Fibroblast of skin of abdomen (primary cell): ENCODE data around the gene PPDPF. TPM values are rescaled to one million over a fixed set of nuclear protein-coding genes. Genes with fewer than 3 reads are reported as not detected.
A peak's percentile ranks its signal among the peaks of the same experiment; 100 is the strongest.
"Not testable (repeated sequence)": the region's sequence is repeated elsewhere in the genome, so short reads cannot be mapped to it uniquely, and the experiment has no call there.

Source experiments
- DNase-seq: peaks from one replicate; pipeline ENCODE4 v3.0.0-alpha.2; 2013
- polyA plus RNA-seq, 2 experiments: library from polyadenylated mRNA; unstranded; fragments of 120-200 nt; gene quantifications; one replicate each; pipeline ENCODE4 v1.2.1, GENCODE V29; 2013; ENCODE audit not compliant: insufficient read length in 2 of 2

Gene PPDPF, protein sequence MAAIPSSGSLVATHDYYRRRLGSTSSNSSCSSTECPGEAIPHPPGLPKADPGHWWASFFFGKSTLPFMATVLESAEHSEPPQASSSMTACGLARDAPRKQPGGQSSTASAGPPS
- polyA plus RNA-seq (2013, experiment 1 of 2; ENCODE audit: insufficient read length), result 473 TPM
- polyA plus RNA-seq (2013, experiment 2 of 2; ENCODE audit: insufficient read length), result 541 TPM

DNA sequence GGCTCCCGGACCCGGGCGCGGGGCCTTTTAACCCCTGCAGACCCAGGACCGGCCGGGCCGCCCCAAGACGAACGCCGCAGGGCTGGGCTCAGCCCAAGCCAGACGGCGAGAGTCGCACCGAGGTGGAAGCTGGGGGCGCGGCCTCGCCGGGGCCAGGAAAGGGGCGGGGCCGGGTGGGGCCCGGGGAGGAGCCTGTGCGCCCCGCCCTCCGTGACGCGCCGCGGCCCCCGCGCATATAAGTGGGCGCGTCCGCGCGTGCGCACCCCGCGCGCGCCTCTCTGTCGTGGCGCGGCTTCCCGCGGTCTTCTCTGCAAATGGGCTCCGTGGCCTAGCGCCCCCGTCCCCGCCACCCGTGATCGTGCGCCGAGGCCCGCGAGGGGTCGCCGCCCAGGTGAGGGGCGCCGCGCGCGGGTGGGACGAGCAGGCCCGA is at the start of gene PPDPF:
PPDPF (plus strand) TSS at position 262 of the 430 bp plus-strand sequence. CDS start 544 bp downstream, outside the sequence.
- peak; percentile 81 for DNase-seq

DNA sequence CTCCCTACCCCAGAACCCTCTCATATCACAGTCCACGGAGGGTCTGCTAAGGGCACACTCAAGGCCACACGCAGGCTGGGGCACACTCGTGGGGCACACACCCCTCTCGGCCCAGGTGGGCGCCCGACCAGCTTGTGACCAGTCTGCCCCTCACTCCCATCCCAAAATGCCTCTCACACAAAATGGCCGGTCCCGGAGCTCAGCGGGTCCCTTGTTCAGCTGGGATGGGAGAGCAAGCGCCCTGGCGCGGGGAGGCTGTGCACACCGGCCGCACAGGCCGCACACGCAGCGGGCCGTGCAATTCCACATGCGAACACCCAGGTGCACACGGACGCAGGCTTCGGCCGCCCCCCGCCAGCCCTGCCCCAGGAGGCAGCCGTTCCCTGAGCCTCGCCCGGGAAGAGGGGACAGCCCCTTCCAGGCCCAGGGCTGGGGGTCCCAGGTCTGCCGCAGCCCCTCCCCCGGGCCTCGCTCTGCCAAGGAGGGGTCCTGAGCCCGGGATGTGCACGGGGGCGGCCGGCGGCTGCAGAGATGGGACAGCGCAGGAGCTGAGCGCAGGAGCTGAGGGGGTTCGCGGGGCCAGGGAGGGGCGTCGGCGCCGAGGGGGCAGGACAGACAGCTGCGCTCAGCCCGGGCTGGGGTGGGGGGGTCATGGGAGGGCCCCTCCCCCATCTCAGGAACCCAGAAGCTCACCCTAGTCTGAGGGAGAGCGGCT is 49.4 kb upstream of the PPDPF start:
- no peak for DNase-seq

DNA sequence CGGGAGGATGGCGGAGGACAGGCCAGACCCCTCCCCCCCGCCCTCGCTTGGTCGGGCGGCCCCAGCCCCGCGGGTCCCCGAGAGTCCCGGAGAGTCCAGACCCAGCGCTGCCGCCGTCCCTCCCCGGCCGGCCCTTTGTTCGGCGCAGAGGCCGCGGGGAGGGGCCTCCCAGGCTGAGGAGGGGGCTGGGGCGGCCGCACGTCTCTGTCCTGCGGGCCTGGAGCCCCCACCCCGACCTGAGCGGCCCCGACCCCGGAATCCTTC is 48.9 kb upstream of the PPDPF start:
- DNase-seq, result no peak

DNA sequence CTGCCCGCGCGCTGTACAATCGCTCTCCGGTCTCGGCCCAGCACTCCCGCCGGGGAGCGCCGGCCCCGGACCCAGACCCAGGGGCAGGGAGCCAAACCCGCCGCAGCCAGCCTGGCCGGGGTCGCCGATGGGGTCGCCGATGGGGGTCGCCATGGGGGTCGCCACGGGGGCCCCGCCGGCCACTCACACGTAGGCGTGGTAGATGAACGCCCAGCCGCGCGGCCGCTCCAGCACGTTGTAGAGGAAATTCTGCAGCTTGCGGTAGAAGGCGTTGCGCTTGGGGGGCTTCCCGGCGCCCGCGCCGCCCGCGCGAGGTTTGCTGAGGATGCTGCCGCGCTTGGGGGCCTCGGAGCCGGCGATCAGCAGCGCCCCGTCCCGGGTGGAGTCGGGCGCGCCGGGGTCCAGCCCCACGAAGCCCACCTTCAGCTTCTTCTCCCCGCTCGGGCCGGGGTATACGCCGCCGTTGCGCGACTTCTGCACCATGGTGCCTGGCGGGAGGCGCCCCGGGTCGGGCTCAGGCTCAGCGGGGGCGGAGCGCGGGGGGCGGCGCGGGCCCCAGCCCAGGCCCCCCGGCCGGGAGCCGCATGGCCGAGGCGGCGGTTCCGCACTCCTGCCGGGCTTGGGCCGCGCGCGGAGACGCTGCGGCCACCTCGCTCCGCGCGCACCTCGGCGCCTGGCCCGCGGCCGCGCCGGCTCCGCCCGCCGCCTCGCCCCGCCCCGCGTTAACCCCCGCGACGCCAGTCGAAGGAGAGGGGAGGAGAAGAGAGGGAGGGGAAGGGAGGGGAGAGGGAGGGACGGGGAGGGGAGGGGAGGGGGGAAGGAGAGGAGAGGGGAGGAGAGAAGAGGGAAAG is 48.4 kb upstream of the PPDPF start, which contains the start of gene KCNQ2:
KCNQ2 (minus strand) TSS at position 675 of the 851 bp plus-strand sequence; CDS start at position 483, 192 bp downstream.
- no peak for DNase-seq

DNA sequence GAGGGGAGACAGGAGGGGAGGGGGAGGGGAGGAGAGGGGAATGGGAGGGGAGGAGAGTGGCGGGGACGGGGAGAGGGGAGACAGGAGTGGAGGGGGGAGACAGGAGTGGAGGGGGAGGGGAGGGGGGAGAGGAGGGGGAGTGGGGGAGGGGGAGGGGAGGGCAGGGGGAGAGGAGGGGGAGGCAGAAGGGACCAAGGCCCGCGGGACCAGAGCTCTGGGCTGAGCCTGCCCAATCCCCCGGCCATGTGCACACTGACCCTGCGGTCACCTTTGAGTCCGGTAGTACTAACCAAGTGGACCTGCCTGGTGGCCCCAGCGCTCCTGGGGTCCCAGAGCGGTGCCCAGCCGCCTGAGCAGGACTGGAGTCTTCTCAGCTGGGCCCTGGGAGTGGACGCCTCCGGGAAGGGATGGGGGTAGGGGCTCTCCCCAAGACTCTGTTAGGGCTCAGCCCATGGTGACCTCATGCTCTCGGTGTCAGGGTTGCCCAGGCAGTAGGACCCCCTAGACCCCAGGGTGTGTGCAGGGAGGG is 47.6 kb upstream of the PPDPF start:
- no peak for DNase-seq

DNA sequence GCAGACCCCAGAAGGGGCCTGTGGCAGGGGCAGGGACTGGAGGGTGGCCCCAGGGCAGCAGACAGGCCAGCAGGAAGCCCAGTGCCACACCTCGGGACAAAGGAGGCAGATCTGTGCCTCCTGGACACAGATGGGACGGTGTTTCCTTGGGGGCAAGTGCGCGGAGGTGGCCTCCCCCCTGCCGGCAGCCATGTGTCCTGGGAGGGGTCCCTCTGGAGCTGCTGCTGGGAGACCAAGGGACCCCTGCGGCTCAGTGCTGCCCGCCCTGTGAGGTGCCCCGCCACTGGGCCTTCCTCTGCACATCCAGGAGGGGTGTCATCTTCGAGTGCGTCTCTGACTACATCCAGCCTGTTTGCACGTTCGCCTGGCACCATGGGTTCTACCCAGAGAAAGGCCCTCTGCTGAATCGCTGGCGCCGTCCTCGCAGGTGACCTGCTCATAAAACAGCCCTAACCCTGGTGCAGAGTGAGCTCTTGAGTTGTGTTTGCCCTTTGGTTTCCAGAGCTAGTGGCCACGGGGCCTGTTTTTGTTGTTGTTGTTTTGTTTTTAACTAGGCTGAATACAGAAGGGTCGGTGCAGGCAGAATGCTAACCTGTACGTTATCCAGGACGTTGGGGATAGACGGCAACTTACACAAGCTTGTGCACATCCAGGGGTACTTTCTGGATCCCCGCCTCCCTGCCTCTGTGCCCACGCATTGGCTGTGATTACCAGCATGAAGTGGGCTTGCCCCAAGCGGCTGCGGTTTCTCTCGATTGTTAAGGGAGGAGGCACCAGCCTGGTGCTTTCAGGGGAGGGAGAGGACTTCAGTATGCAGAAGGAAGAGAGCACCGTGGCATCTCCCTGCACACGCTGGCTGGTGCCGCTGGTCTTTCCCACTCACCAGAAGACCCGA is 46.8 kb upstream of the PPDPF start:
- no peak for DNase-seq

DNA sequence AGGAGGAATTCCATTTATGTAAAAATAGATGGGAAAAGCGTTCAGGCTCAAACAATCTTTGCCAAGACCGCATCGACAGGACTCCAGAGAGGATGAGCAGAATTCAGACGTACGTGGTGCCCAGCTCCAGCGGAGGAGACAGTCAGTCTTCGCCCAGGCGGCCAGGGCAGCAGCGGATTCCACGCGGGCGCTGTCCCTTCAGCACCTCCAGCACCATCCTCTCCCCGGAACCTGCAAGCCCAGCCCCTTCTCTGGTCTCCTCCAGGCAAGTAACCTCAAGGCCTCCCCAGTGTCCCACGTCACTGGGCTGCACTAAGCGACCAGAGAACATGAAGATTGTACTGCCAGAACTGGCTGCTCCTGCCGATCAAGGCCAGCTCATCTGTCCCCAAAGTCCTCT is 45.4 kb upstream of the PPDPF start:
- DNase-seq, result no peak

DNA sequence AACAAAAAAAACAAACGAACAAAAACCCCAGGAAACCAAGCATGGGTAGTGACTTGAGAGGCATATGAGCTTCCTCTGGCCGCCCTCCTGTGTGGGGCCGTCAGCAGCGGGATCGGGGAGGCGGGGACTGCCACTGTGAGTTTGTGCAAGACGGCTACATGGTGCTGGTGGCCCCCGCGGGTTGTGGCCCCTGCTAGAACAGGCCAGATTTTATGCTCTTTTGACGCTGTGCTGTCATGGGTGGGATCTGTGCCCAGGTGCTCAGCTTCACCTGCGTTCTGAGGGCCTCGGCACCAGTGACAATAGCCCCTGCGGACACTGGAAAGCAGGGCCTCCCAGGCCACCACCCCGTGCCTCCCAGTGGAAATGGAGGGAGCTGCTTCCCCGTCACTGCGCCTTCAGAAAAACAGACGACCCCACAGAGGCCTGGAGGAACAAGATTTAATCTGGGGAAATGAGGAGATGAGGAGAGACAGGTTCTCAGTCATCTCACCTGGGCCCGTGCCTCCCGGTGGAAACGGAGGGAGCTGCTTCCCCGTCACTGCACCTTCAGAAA is 43.4 kb upstream of the PPDPF start:
- no peak for DNase-seq

DNA sequence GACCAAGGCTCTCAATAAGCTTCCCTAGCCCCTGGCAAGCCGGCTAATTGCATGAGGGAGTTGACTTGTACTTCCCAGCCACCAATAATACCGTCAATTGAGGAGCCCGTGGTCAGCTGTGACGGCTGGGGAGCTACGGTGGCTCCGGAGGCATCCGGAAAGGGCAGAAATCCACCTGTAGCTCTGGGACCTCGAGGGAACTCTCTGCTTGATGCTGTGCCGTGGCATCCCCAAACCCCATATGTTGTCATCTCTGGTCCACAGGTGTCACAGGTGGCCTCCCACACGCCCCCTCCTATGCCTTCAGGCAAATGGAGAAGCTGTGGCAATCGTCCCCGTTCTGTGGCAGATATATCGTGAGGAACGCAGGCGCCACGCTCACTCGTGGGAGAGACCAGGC is 42.6 kb upstream of the PPDPF start:
- no peak for DNase-seq

DNA sequence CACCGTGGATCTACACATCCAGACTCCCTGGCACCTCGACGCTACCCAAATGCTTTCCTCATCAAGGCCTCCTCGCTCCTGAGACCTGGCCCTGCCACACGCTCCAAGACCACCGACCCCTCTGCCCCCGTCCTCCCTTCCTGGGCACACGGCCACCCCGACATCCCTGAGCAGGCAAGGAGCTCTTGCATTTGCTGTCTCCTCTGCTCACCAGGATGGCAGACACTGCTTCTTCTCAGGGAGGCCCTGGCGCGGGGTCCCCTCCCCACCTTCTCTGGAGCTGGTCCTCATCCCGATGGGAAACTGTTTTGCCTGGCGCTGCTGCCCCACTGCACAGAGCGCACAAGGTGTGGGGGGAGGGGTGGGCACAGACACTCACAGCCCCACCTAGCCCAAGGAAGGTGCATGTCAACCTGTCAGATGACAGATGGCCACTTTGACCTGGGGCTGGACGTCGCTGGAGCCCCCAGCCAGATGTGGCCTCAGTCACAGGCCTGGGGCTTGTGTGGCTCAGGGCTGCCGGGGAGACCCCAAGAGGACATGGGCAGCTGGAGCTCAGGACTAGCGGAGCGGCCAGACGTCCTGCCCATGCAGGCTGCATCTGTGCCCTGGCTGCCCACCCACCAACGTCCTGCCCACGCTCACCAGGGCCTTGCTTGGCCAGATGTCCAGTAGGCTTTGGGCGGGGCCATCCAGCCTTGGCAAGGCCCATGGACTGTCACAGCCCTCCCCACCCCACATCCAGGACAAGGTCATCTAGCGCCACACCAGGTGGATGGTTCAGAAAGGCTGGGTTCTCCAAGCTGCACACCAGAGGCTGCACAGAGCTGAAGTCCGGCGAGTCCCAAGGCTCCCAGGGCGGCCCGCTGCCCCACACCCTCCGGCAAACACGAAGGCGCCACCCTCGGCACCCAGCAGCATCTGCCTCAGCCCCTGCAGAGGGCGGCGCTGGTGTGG is 41.9 kb upstream of the PPDPF start:
- no peak for DNase-seq

DNA sequence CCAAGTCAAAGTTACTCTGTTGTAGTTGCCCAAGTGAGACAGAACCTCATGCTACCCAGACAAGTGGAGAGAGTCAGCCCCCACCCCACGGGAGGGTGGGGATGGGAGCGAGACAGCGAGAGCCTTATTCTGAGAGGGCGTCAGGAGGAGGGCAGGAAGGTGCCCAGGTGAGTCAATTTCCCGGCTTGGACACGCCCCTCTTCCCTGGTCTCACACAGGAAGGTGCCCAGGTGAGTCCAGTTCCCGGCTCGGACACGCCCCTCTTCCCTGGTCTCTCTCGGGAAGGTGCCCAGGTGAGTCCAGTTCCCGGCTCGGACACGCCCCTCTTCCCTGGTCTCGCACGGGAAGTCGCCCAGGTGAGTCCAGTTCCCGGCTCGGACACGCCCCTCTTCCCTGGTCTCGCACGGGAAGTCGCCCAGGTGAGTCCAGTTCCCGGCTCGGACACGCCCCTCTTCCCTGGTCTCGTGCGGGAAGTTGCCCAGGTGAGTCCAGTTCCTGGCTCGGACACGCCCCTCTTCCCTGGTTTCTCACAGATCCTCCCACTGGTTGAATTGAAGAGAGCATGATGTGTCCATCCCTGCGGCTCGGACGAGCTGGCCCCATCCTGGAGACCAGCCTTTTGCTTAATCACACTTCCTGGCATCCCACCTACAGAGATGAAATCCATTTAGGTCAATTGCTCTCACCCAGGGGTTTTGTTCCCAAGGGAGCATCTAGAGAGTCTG is 40.7 kb upstream of the PPDPF start:
- not testable (repeated sequence) for DNase-seq

DNA sequence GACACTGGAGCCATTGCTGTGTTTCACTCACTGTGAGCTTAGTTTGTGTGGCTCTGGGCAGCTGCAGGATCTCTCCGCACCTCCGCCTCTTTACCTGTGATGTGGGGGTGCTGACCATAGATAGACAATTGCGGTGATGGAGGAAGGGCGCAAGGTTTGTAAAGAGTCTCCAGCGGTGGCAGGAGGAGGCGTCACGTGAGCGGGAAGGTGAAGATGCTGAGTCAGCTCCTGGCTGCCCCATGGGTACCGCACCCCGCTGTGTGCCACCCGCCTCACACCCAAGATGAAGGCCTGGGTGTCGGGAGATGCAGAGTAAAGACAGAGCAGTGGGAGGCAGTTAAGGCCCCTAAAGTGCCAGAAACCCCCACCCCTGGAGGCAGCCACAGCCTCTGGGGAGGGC is 39.1 kb upstream of the PPDPF start:
- no peak for DNase-seq

DNA sequence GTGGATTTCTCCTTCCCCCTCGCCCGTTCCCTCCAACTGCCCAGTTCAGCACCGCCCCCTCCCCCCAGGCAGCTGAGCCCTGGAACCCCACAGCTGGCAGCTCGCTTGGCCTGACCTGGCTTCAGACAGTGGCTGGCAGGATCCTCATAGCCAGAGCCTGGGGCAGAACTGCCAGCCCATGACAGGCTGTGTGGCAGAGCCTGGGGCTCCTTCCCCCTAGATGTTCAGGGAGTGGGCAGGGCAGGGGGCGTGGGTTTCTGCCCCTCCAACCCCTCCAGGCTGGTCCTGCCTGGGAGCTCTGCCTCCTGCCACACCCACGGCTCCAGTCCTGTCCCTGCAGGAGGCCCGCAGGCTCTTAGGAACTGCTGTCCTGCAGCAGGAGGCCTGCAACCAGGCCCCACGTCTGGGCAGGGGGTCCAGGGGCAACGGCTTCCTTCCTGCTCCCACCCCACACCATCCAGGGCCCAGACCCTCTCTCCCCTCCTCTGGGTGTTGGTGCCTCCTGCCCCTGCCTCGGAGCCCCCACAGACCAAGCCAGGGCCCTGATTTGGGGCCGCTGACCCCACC is 38.5 kb upstream of the PPDPF start:
- DNase-seq, result no peak

DNA sequence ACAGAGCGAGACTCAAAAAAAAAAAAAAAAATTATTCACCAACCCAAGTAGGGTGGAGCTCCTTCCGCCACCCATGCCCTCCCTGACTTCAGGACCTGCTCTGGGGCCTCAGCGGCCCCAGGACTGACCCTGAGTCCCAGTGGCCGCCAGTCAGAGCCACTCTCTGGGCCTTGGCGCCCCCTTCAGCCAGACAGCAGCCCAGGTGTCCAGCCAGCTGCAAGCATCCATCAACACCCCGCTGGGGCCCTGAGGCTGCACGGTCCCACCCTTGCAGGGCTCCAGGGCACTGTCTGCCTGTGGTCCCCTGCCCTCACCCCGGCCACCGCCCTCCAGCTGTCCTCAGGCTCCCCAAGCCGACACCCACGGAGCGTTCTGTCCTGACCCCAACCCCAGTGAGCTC is 36.7 kb upstream of the PPDPF start:
- no peak for DNase-seq

DNA sequence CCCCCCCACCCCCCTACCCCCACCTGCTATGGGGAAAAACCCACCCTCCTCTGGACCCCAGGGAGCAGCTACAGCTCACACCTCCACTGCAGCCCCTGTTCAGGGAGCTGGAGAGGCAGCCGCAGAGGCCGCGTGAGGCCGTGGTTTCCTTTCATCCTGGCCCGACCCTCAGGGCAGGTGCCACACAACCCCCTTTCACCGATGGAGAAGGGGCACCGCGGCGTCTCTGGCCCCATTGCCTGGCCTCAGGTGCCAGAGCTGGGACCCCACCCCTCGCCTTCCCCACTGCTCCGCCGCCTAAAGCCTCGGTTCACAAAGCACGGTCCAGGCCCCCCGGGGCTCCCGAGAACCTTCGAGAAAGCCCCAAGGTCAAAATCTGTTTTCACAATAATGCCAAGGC is 36.3 kb upstream of the PPDPF start:
- DNase-seq, result no peak

DNA sequence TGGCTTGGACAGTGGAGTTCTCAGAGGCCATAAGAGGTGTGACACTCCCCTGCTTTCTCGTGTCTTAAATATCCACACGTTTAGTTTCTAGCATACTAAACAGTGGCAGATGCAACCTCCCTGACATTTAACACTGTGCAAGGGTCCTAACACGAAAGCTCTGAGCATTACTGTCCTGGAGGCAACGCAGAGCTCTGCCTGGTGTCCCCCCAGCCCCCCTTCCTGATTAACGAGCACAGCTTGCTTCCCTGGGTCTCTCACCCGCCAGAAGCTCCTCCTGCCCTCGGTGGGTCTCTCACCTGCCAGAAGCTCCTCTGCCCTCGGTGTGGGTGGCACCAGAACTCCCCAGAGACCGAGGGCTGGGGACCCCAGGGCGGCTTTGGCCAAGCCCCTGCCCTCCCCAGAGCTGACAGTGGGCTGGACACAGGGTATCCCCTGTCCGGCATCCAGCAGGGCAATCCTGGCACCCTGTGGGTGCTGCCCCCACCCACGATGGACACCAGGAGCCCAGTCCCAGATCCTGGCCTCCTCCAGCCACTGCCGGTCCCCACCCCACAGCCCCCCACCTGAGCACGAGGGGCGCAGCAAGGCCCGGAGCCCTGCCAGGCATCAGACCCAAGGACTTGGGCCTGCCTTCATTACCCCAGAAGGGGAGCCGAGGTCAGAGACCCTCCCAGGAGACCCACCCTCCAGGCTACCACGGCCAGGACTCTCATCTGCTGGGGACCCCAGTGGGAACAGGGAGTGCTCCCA is 35.7 kb upstream of the PPDPF start:
- DNase-seq, result no peak

DNA sequence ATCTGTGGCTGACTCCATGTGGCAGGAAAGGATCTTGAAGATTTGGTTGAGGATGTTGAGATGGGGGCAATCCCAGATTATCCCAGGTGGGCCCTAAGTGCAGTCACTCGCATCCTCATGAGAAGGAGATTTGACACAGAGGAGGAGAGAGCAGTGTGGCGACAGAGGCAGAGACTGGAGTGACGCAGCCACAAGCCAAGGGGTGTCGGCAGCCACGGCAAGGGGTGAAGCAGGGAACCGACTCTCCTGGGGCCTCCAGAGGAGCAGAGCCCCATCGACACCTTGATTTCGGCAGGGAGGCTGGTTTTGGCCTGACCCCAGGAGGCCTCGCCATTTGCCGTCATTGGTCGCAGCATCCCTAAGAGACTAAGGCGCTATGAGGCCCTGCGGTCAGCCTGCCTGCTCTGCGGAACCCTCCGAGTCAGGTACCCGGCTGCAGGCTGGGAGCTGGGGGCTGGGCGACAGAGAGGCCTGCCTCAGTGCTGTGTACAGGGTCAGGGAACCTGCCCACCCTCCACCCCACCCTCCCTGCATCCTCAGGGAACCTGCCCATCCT is 34.2 kb upstream of the PPDPF start:
- no peak for DNase-seq

DNA sequence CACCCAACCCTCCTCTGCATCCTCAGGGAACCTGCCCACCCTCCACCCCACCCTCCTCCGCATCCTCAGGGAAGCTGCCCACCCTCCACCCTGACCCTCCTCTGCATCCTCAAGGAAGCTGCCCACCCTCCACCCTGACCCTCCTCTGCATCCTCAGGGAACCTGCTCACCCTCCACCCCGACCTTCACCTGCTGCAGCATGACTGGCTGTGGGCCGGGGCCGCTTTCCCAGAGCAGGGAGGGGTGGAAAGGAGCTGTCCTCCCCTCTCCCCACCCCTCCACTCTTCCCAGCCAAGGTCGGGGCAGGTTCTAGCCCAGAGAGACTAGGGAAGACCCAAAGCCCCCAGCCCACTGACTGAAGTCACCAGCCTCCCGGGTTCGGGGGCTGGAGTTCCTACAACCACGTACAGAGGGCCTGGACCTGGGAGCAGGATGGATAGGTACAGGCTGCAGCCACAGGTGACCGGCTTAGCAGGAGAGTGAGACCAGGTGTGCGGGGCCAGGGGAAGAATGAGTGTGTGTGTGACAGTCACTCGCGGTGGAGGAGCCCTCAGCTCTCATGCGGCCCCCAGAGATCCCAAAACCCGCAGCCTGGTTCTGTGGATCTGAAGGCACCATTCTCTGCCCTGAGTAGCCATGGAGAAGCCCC is 33.3 kb upstream of the PPDPF start:
- no peak for DNase-seq
